H7 (cell line): Measurements from ENCODE around the gene TMTC2. TPM values are rescaled to one million over a fixed set of nuclear protein-coding genes. Genes with fewer than 3 reads are reported as not detected.
"Not testable (repeated sequence)": the region's sequence is repeated elsewhere in the genome, so short reads cannot be mapped to it uniquely, and the experiment has no call there.

ENCODE experiments used
- DNase-seq: peaks from one replicate; pipeline ENCODE4 v3.0.0; 2012
- H3K27me3 ChIP-seq: 2 replicates; pipeline ENCODE4 v1.6.0; 2011; ENCODE audit warnings: mild to moderate bottlenecking, low read length; ENCODE audit not compliant: control insufficient read depth, insufficient read depth
- H3K36me3 ChIP-seq: replicated peaks from 2 replicates; pipeline ENCODE4 v1.5.1; 2011; ENCODE audit warnings: low read length; ENCODE audit not compliant: control insufficient read depth, insufficient read depth
- H3K4me3 ChIP-seq: 2 replicates; pipeline ENCODE4 v1.5.1; 2011; ENCODE audit warnings: low read depth, mild to moderate bottlenecking, control low read depth, low read length, moderate library complexity; ENCODE audit not compliant: insufficient read depth
- total RNA-seq: library from RNA; depleted of rRNA; stranded (reverse); fragments of >200 nt; shearing (Covaris generic); gene quantifications from 2 replicates; pipeline ENCODE4 v1.2.3, GENCODE V29; 2014

Gene TMTC2
- total RNA-seq, 1 experiment from 2014 or later, result 3.7 TPM

DNA sequence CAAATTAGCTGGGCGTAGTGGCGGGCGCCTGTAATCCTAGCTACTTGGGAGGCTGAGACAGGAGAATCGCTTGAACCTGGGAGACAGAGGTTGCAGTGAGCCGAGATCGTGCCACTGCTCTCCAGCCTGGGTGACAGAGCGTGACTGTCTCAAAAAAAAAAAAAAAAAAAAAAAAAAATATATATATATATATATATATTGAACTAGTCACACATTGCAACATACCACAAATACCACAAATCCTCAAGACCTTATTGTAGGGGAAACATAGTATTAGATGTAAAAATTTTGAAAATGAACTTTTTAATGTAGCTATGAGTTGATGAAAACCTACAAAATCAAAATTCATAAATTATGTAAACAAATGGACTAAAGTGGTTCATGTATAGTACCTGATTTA lies 158.4 kb downstream of the TMTC2 start:
- not testable (repeated sequence) for DNase-seq, H3K4me3 ChIP-seq, H3K36me3 ChIP-seq, H3K27me3 ChIP-seq

DNA sequence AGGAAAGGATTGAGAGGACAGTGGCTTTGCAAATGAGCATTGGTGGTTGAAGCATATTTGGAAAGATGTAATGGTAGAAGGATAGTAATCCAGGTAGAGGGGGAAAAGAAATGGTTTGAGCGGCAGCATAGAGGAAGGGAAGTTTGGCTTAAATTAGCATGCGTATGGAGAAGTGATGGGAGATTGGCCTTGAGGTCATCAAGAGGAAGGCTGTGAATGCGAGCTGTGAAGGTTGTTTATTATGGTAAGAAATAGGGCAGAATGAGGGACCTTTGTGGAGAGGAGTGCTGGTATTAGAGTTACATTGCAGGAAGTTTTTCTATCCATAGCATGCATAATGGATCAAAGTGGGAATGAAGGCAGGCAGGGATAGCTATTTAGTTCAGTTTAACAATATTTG lies 162.1 kb downstream of the TMTC2 start:
- Histone ChIP-seq H3K4me3 (no peak overlapping the region), H3K36me3 (no peaks in the 10 kb centered on the region), H3K27me3 (no peaks in the 10 kb centered on the region)
- peak; percentile 24 for DNase-seq

DNA sequence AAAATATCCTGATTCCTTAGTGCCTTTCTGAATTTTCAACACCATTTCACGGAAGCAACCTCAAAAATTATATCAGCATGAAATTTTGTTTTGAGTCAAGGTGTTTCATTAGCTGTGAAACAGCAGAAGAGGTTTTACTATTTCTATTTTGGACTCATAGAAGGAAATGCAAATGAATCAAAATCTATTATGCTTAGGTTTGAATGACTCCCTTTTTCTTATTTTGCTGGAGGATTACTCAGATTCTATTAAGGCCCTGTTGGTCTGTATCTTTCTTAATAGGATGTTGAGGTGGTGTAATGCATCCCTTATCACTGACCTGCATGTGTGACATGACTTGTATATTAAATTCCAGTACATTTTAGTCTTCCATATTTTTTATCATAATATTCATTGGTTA lies 165.8 kb downstream of the TMTC2 start:
- no peak overlapping the region for H3K4me3 ChIP-seq
- no peak for DNase-seq
- no peaks in the 10 kb centered on the region for H3K36me3 ChIP-seq
- no peaks in the 10 kb centered on the region for H3K27me3 ChIP-seq

DNA sequence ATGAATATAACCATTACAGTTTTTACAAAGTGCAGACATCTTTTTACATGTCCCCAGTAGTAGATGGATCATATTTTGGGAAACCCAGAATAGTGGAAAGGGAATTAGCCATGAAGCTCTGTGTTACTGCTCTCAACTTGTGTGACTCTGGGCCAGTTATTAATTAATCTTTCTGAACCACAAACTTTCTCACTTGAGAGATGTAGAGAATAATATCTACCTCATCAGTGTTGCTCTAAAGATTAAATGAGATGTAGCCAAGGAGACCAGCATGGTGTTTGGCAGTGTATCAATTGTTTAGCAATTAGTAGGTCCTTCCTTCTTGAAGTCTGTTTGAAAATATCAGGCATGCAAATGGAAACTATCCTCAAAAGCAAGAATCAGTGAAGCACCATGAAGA lies 169.2 kb downstream of the TMTC2 start:
- H3K36me3 ChIP-seq, result no peaks in the 10 kb centered on the region
- H3K27me3 ChIP-seq, result no peaks in the 10 kb centered on the region
- DNase-seq, result no peak
- no peak overlapping the region for H3K4me3 ChIP-seq

DNA sequence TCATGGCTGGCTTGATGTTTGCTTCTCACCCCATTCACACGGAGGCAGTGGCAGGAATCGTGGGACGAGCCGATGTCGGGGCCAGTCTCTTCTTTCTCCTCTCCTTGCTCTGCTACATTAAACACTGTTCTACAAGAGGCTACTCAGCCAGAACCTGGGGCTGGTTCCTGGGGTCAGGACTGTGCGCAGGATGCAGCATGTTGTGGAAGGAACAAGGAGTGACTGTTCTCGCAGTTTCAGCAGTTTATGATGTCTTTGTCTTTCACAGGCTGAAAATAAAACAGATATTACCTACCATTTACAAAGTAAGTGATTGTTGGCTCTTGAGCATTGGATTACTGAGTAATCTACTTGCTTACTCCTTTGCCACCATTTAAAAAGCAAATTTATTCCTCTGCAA lies 170.6 kb downstream of the TMTC2 start:
- Histone ChIP-seq H3K36me3 (no peaks in the 10 kb centered on the region), H3K4me3 (no peak overlapping the region)

GRCh38 chr12:82857911-82858533 lies 171.3 kb downstream of the TMTC2 start:
- DNase-seq, result peak; percentile 10
- Histone ChIP-seq H3K4me3 (no peak overlapping the region), H3K27me3 (no peaks in the 10 kb centered on the region)

More for the DNA sequence above, 170.6 kb downstream of the TMTC2 start:
- DNase-seq, result no peak
- H3K27me3 ChIP-seq, result no peaks in the 10 kb centered on the region

GRCh38 chr12:82858534-82858917 lies 171.8 kb downstream of the TMTC2 start:
- H3K27me3 ChIP-seq, result no peaks in the 10 kb centered on the region
- no peak for DNase-seq
- no peak overlapping the region for H3K4me3 ChIP-seq
- no peaks in the 10 kb centered on the region for H3K36me3 ChIP-seq

More at GRCh38 chr12:82857911-82858533, 171.3 kb downstream of the TMTC2 start:
- H3K36me3 ChIP-seq, result no peaks in the 10 kb centered on the region

- DNase-seq, result no peak
- no peak overlapping the region for H3K4me3 ChIP-seq
- H3K27me3 ChIP-seq, result no peaks in the 10 kb centered on the region
- H3K36me3 ChIP-seq, result no peaks in the 10 kb centered on the region
These were observed 175.5 kb downstream of the TMTC2 start for GRCh38 chr12:82862069-82862841.

GRCh38 chr12:82862876-82863649 lies 176.4 kb downstream of the TMTC2 start:
- H3K4me3 ChIP-seq, result no peak overlapping the region
- no peaks in the 10 kb centered on the region for H3K36me3 ChIP-seq
- no peaks in the 10 kb centered on the region for H3K27me3 ChIP-seq
- no peak for DNase-seq

DNA sequence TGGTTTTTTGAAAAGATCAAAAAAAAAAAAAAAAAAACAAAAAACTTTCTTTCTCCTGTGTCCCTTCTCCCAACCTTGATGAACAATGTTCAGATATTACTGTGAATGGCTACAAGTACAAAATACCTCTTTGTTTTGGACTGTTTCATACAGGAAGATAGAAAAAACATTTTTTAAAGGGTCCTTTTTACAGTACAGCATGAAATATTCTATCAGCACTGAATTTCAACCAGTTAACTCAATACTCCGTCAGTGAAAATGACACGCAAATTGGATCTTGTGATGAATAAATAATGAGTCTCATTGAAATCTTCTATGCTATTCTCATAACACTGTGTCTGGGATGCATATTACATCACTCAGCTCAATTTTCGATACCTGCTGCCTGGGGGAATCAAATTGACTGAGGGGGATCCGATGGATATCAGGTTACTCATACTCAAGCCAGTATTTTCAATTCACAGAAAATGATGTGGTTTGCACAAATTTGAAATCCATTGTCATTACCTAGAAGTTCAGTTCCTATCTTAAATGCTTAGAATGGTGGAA lies 179.6 kb downstream of the TMTC2 start:
- Histone ChIP-seq H3K4me3 (no peak overlapping the region), H3K27me3 (no peaks in the 10 kb centered on the region), H3K36me3 (no peaks in the 10 kb centered on the region)
- DNase-seq, result no peak

GRCh38 chr12:82866946-82867345 lies 180.2 kb downstream of the TMTC2 start:
- H3K4me3 ChIP-seq, result no peak overlapping the region
- no peaks in the 10 kb centered on the region for H3K27me3 ChIP-seq
- no peaks in the 10 kb centered on the region for H3K36me3 ChIP-seq
- no peak for DNase-seq

GRCh38 chr12:82867762-82868500 lies 181.2 kb downstream of the TMTC2 start:
- no peaks in the 10 kb centered on the region for H3K36me3 ChIP-seq
- DNase-seq, result no peak
- H3K4me3 ChIP-seq, result no peak overlapping the region
- no peaks in the 10 kb centered on the region for H3K27me3 ChIP-seq

- no peaks in the 10 kb centered on the region for H3K27me3 ChIP-seq
- no peak overlapping the region for H3K4me3 ChIP-seq
- no peaks in the 10 kb centered on the region for H3K36me3 ChIP-seq
These were observed 184.2 kb downstream of the TMTC2 start for GRCh38 chr12:82870771-82871377.

DNA sequence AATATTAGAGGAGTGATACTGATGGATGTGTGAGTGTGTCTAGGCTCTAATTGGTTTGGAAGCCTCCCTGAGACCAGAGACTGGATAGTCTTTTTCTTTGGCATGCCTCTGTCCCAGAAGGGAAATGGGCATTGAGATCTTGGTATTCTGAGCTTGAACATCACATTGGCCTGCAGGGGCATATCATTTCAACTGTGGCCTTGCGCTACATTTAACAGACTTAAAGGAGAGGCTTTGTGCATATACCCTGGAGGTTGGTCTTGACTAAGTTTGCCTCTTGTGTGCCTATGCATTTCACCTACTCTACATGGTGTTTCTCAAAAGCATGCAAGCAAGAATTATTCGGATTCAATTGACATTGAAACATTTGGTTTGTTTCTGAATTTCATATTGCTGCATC lies 185.4 kb downstream of the TMTC2 start:
- H3K36me3 ChIP-seq, result no peaks in the 10 kb centered on the region

More at GRCh38 chr12:82870771-82871377, 184.2 kb downstream of the TMTC2 start:
- no peak for DNase-seq

More for the DNA sequence above, 185.4 kb downstream of the TMTC2 start:
- Histone ChIP-seq H3K4me3 (no peak overlapping the region), H3K27me3 (no peaks in the 10 kb centered on the region)
- DNase-seq, result no peak
